IMR-90 (cell line): ENCODE data around the gene OR13J1. TPM values are rescaled to one million over a fixed set of nuclear protein-coding genes. Genes with fewer than 3 reads are reported as not detected.

Source experiments
- ATAC-seq: fragments of 200-7000 bp; cut with Tn5 transposase; 2 replicates; pipeline ENCODE4 v1.9.1; 2020; ENCODE audit warnings: low read depth, mild to moderate bottlenecking, moderate library complexity
- BruUV-seq: library from RNA; stranded (reverse); fragments of 400-500 nt; replicated peaks from 2 replicates; lab custom pipeline; 2021; lab: Mats Ljungman, UMichigan
- CTCF ChIA-PET: fragments of 300-600 bp; formaldehyde crosslinking; extraction: SDS; loops from one replicate; lab custom pipeline; 2021; ENCODE audit warnings: antibody characterized with exemption; lab: Yijun Ruan, JAX
- POLR2A ChIA-PET: fragments of 300-600 bp; sonication (Branson Sonifier 250); formaldehyde crosslinking; loops from one replicate; lab custom pipeline; 2022; ENCODE audit warnings: antibody characterized with exemption; ENCODE audit not compliant: unreplicated experiment; lab: Charles Lee
- DNase-seq: peaks from one replicate; pipeline ENCODE4 v3.0.0; 2013
- H2AFZ ChIP-seq: replicated peaks from 2 replicates; pipeline ENCODE3; 2013; ENCODE audit warnings: low read length, mild to moderate bottlenecking; ENCODE audit not compliant: poor library complexity
- H2AK5ac ChIP-seq: 2 replicates; pipeline ENCODE4 v1.6.1; 2013; ENCODE audit warnings: low read depth, low read length, inconsistent platforms
- H2AK9ac ChIP-seq: replicated peaks from 2 replicates; pipeline ENCODE3; 2013; ENCODE audit warnings: mild to moderate bottlenecking, low read depth, low read length, moderate library complexity; ENCODE audit not compliant: poor library complexity
- H2BK120ac ChIP-seq: 2 replicates; pipeline ENCODE4 v1.6.1; 2013; ENCODE audit warnings: low read depth, low read length, inconsistent platforms
- H2BK15ac ChIP-seq: 3 replicates; pipeline ENCODE4 v1.6.1; 2013; ENCODE audit warnings: low read depth, low read length, inconsistent platforms
- H2BK20ac ChIP-seq: 2 replicates; pipeline ENCODE4 v1.6.1; 2013; ENCODE audit warnings: low read depth, mild to moderate bottlenecking, inconsistent platforms, low read length, moderate library complexity
- H2BK5ac ChIP-seq: 2 replicates; pipeline ENCODE4 v1.6.1; 2013; ENCODE audit warnings: mild to moderate bottlenecking, low read depth, low read length, inconsistent platforms; ENCODE audit not compliant: poor library complexity, severe bottlenecking
- H3K14ac ChIP-seq: replicated peaks from 2 replicates; pipeline ENCODE4 v1.6.1; 2013; ENCODE audit warnings: low read depth, low read length, inconsistent platforms
- H3K18ac ChIP-seq: 2 replicates; pipeline ENCODE4 v1.6.1; 2013; ENCODE audit warnings: low read depth, low read length, control low read depth
- H3K23ac ChIP-seq: 2 replicates; pipeline ENCODE4 v1.6.1; 2013; ENCODE audit warnings: low read depth, low read length, inconsistent platforms
- H3K27ac ChIP-seq: 2 replicates; pipeline ENCODE4 v1.5.1; 2013; ENCODE audit warnings: mild to moderate bottlenecking, control low read depth, low read length; ENCODE audit not compliant: insufficient read depth
- H3K27me3 ChIP-seq: 2 replicates; pipeline ENCODE4 v1.6.1; 2013; ENCODE audit warnings: low read length; ENCODE audit not compliant: control insufficient read depth, insufficient read depth
- H3K36me3 ChIP-seq: 2 replicates; pipeline ENCODE4 v1.6.1; 2013; ENCODE audit warnings: low read length, mixed read lengths; ENCODE audit not compliant: control insufficient read depth, insufficient read depth
- H3K4ac ChIP-seq: 2 replicates; pipeline ENCODE4 v1.6.1; 2013; ENCODE audit warnings: low read depth, low read length, inconsistent platforms
- H3K4me1 ChIP-seq: 2 replicates; pipeline ENCODE4 v1.6.1; 2013; ENCODE audit warnings: low read length, mixed read lengths; ENCODE audit not compliant: control insufficient read depth, insufficient read depth
- H3K4me2 ChIP-seq: 2 replicates; pipeline ENCODE4 v1.6.1; 2013; ENCODE audit warnings: low read depth, mild to moderate bottlenecking, control low read depth, low read length, moderate library complexity
- H3K4me3 ChIP-seq: 2 replicates; pipeline ENCODE4 v1.5.1; 2013; ENCODE audit warnings: low read depth, mild to moderate bottlenecking, control low read depth, low read length, moderate library complexity; ENCODE audit not compliant: insufficient read depth
- H3K56ac ChIP-seq: 2 replicates; pipeline ENCODE4 v1.6.1; 2013; ENCODE audit warnings: low read length, inconsistent platforms; ENCODE audit not compliant: insufficient read depth; ENCODE audit errors: extremely low read depth
- H3K79me1 ChIP-seq, 2 experiments: 2 replicates each; pipeline ENCODE4 v1.6.1; 2013; ENCODE audit warnings: low read length in 2 of 2, inconsistent platforms in 1 of 2, low read depth in 1 of 2
- H3K9ac ChIP-seq: 2 replicates; pipeline ENCODE4 v1.6.1; 2013; ENCODE audit warnings: low read depth, low read length, control low read depth
- H3K9me1 ChIP-seq: 2 replicates; pipeline ENCODE4 v1.6.1; 2013; ENCODE audit warnings: low read length, inconsistent platforms; ENCODE audit not compliant: insufficient read depth
- H3K9me3 ChIP-seq: 2 replicates; pipeline ENCODE4 v1.6.1; 2013; ENCODE audit warnings: low read length; ENCODE audit not compliant: control insufficient read depth, insufficient read depth
- H4K20me1 ChIP-seq: 2 replicates; pipeline ENCODE4 v1.6.1; 2013; ENCODE audit warnings: low read length, inconsistent platforms; ENCODE audit not compliant: insufficient read depth
- H4K5ac ChIP-seq: 2 replicates; pipeline ENCODE4 v1.6.1; 2013; ENCODE audit warnings: mild to moderate bottlenecking, low read depth, low read length, control low read depth
- H4K8ac ChIP-seq, 2 experiments: 2 replicates each; pipeline ENCODE4 v1.6.1; 2013; ENCODE audit warnings: low read depth in 2 of 2, low read length in 2 of 2, control low read depth in 1 of 2, inconsistent platforms in 1 of 2
- H4K91ac ChIP-seq: 2 replicates; pipeline ENCODE4 v1.6.1; 2013; ENCODE audit warnings: low read depth, low read length, inconsistent platforms; ENCODE audit not compliant: insufficient read depth
- MXI1 ChIP-seq: IDR thresholded peaks from 2 replicates; pipeline ENCODE4 v1.6.1; 2012; ENCODE audit warnings: low read depth, mild to moderate bottlenecking, low read length, moderate library complexity, borderline replicate concordance
- RAD21 ChIP-seq: IDR thresholded peaks from 2 replicates; pipeline ENCODE4 v1.6.1; 2012; ENCODE audit warnings: low read length, improper control_type of control experiment
- RCOR1 ChIP-seq: IDR thresholded peaks from 2 replicates; pipeline ENCODE4 v1.6.1; 2012; ENCODE audit warnings: mild to moderate bottlenecking, low read length, improper control_type of control experiment; ENCODE audit not compliant: insufficient replicate concordance
- WGBS, 2 experiments: methylation state at CpG; one replicate each; pipeline versions ENCODE4 v1.1.5 to v1.1.7; 2013; ENCODE audit warnings: missing lambda C conversion rate in 2 of 2; ENCODE audit not compliant: insufficient read length in 1 of 2; ENCODE audit errors: extremely low coverage in 2 of 2; 5-methylcytosine and 5-hydroxymethylcytosine counted together
- dilution Hi-C: fragments of 300-500 bp; cut with HindIII; formaldehyde crosslinking; loops from one replicate; pipeline ENCODE4 v1.14.3; 2018; ENCODE audit warnings: low sequenced_read_pairs; ENCODE audit not compliant: unreplicated experiment
- in situ Hi-C: fragments of 300-500 bp; cut with MboI; formaldehyde crosslinking; loops from 3 replicates; pipeline ENCODE4 v1.14.3; 2019; ENCODE audit warnings: low sequenced_read_pairs, inconsistent platforms, mixed read lengths
- intact Hi-C: fragments of 100-400 bp; cut with micrococcal nuclease; formaldehyde crosslinking; loops from 2 replicates; pipeline ENCODE4 v1.10.0; 2022
- polyA plus RNA-seq, 3 experiments: library from polyadenylated mRNA; depleted of rRNA; stranded (reverse); fragments of >200 nt; gene quantifications; 2 replicates each; pipeline ENCODE4 v1.2.3, GENCODE V29; 2012; ENCODE audit warnings: low replicate concordance in 1 of 3
- total RNA-seq: library from RNA; depleted of rRNA; stranded (reverse); fragments of >200 nt; gene quantifications from 2 replicates; pipeline ENCODE4 v1.2.3, GENCODE V29; 2012
- TF ChIP-seq, protein P1 (sequence below): conservative IDR thresholded peaks from 2 replicates; pipeline ENCODE4 v1.5.1; 2012; ENCODE audit warnings: mild to moderate bottlenecking, low read depth, low read length, improper control_type of control experiment
- TF ChIP-seq, protein P2 (sequence below): fragments of 150-350 bp; IDR thresholded peaks from 2 replicates; pipeline ENCODE4 v1.6.1; 2017; ENCODE audit warnings: mild to moderate bottlenecking, antibody characterized with exemption, low read length, low read depth

Gene OR13J1
- total and polyA plus RNA-seq, 2 of the 4 experiments (the other 2 are of a cell fraction) = not detected

DNA sequence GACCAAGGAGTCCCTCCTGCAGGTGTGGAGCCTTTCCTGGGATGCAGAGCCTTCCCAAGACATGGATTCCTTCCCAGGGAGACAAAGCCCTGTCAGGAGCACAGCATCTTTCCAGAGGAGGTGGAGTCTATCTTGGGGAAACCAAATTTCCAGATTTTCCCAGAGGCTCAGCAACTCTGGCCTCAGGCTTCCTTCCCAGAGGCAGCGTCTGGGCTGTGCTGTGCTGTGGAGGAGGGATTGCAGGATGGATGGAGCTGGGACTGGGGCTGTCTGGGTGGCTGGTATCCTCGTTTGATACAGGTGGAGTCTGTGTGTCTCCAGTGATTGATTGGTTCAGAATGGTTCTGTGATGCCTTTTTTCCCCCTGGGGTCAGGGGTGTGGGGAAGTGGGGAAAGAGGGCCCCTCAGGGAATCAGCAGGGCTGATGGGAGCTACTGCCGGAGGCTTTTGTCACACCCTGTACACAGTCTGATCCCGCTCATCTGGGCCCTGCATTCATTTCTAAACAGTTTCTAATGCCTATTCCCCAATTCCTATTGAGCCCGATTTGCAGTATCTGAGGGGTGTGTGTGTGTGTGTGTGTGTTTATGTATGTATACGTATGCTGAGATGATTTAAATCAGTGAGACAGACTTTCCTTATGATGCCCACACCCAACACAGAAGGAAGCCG, 16.0 kb downstream of the OR13J1 start:
- Histone ChIP-seq H3K18ac (no peak overlapping the region), H2BK5ac (no peak overlapping the region), H3K56ac (no peak overlapping the region), H4K20me1 (no peaks in the 10 kb centered on the region), H4K91ac (no peak overlapping the region), H3K79me1 (no peaks in the 10 kb centered on the region), H2BK120ac (no peak overlapping the region), H2AFZ (no peak overlapping the region), H2AK9ac (no peak overlapping the region), H2BK15ac (no peak overlapping the region), H4K5ac (no peak overlapping the region), H3K4me1 (no peaks in the 10 kb centered on the region), H2BK20ac (no peak overlapping the region), H3K9ac (no peak overlapping the region), H3K4me3 (no peak overlapping the region), H3K4ac (no peak overlapping the region), H4K8ac (no peak overlapping the region), H3K27ac (no peak overlapping the region), H3K36me3 (peaks cover 3% of the 10 kb centered on the region; the same call in 1 of the 2 replicates), H2AK5ac (no peak overlapping the region), H3K27me3 (no peaks in the 10 kb centered on the region; the same call in 1 of the 2 replicates), H3K9me3 (no peaks in the 10 kb centered on the region), H3K14ac (no peak overlapping the region), H3K4me2 (no peak overlapping the region), H3K9me1 (no peaks in the 10 kb centered on the region), H3K23ac (no peak overlapping the region)
- no TSS peak for BruUV-seq
- in situ Hi-C loops (no loop called here), dilution Hi-C loops (no loop called here), intact Hi-C loops (no loop called here)
- 80% methylated on average over 1 of the region's 7 CpGs; no CpG with 5 or more reads in 1 of the 2 experiments for WGBS, 2 experiments
- no peak for DNase-seq
- ATAC-seq = no peak
- ChIA-PET CTCF (no interaction called here), POLR2A (no interaction called here)
- TF ChIP-seq, protein P1, sequence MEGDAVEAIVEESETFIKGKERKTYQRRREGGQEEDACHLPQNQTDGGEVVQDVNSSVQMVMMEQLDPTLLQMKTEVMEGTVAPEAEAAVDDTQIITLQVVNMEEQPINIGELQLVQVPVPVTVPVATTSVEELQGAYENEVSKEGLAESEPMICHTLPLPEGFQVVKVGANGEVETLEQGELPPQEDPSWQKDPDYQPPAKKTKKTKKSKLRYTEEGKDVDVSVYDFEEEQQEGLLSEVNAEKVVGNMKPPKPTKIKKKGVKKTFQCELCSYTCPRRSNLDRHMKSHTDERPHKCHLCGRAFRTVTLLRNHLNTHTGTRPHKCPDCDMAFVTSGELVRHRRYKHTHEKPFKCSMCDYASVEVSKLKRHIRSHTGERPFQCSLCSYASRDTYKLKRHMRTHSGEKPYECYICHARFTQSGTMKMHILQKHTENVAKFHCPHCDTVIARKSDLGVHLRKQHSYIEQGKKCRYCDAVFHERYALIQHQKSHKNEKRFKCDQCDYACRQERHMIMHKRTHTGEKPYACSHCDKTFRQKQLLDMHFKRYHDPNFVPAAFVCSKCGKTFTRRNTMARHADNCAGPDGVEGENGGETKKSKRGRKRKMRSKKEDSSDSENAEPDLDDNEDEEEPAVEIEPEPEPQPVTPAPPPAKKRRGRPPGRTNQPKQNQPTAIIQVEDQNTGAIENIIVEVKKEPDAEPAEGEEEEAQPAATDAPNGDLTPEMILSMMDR = no peak
- TF ChIP-seq RAD21 (no peak), MXI1 (no peak), RCOR1 (no peak)
- TF ChIP-seq, protein P2, sequence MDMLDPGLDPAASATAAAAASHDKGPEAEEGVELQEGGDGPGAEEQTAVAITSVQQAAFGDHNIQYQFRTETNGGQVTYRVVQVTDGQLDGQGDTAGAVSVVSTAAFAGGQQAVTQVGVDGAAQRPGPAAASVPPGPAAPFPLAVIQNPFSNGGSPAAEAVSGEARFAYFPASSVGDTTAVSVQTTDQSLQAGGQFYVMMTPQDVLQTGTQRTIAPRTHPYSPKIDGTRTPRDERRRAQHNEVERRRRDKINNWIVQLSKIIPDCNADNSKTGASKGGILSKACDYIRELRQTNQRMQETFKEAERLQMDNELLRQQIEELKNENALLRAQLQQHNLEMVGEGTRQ = no peak
